Large intestine (tissue), 3 donors: ENCODE results near the gene ZNF584. TPM values are rescaled to one million over a fixed set of nuclear protein-coding genes. Genes with fewer than 3 reads are reported as not detected.
A peak's percentile ranks its signal among the peaks of the same experiment; 100 is the strongest.

Experiments used
- DNase-seq, 2 donors: peaks; one replicate each; pipeline versions ENCODE4 v3.0.0 to v3.0.0-alpha.2; 2013
- H3K27ac ChIP-seq: one replicate; pipeline ENCODE4 v1.5.1; 2013; ENCODE audit warnings: low read length
- H3K27me3 ChIP-seq: 2 replicates; pipeline ENCODE4 v1.6.1; 2013; ENCODE audit warnings: low read length; ENCODE audit not compliant: control insufficient read depth, insufficient read depth
- H3K36me3 ChIP-seq: 2 replicates; pipeline ENCODE4 v1.6.1; 2013; ENCODE audit warnings: low read length; ENCODE audit not compliant: control insufficient read depth, insufficient read depth
- H3K4me1 ChIP-seq: one replicate; pipeline ENCODE4 v1.6.1; 2013; ENCODE audit warnings: low read length; ENCODE audit not compliant: control insufficient read depth, insufficient read depth
- H3K4me3 ChIP-seq: one replicate; pipeline ENCODE4 v1.5.1; 2013; ENCODE audit warnings: low read length
- H3K9me3 ChIP-seq: one replicate; pipeline ENCODE4 v1.6.1; 2013; ENCODE audit warnings: mild to moderate bottlenecking, low read depth, low read length, moderate library complexity; ENCODE audit not compliant: control insufficient read depth
- WGBS: methylation state at CpG from one replicate; pipeline ENCODE4 v1.1.5; 2013; ENCODE audit warnings: low lambda C conversion rate; ENCODE audit not compliant: insufficient coverage; 5-methylcytosine and 5-hydroxymethylcytosine counted together
- polyA plus RNA-seq: library from polyadenylated mRNA; unstranded; fragments of 120-200 nt; gene quantifications from one replicate; pipeline ENCODE4 v1.2.1, GENCODE V29; 2013

ZNF584 gene
- polyA plus RNA-seq, 1 donor, result 7.1 TPM

DNA sequence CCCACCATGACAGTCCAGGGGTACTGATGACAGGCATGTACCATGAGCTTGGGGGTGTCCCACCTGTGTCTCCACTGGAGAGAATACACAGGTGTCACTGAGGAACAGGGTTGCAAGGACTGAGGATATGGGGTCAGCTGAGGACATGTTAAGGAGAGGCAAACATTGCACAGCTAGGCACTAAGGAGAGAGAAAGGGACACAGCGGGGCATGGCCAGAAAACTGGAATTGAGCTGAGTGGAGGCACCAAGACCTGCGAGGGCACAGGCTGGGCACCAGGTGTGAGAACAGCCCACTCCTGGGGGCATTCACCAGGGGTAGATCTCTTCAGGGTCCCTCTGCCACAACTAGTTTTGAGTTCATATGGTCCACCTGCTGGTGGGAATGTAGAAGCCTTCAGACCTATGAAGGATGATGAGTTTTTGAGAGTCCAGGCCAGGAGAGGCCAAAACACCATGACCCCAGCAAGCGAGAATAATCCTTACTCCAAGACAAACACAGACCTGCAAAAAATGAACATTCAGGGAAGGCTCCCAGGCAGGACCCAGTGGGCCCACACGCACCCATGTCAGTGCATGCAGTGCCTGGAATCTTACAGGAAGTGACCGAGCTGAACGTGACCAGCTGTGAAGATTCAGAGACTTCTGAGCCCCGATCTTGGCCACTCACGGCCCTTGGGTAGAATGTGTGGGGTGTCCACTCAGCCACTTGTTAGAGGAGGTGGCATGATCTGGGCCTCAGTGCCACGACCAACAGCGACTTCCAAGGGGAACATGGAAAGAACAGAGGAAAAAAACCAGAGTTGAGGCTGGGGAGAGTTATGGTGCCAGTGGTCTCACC lies 1.4 kb upstream of the ZNF584 start:
- Histone ChIP-seq H3K27ac (no peak overlapping the region), H3K4me1 (peaks cover 6% of the 10 kb centered on the region), H3K36me3 (no peaks in the 10 kb centered on the region), H3K27me3 (no peaks in the 10 kb centered on the region), H3K4me3 (peak overlapping the region; percentile 98), H3K9me3 (peaks cover 4% of the 10 kb centered on the region)
- DNase-seq, result peak in 1 of 2 donors; percentile 26
- no CpG with 5 or more reads among the region's 10 CpGs for WGBS

DNA sequence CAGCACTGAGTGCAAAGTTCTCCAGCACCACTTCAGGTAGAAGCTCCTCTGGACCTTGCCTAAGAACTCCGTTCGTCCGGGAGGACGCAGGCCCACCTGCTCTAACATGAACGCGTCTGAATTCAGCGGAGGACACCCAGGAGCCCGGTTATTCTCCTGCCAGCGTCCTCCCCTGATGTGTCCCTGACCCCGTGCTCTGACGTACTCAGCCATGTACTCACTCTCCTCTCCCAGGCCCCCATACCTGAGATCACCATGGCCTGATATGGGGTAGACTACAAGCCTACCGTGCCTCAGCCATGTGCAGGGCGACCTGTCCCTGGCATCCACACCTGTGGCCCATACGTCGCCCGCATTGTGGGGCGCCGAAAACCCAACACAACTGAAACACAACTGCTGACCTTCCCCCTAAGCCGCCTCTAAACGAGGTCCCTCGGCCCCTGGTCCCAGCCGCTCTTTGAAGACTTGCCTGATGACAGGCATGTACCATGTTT lies 744 bp upstream of the ZNF584 start:
- Histone ChIP-seq H3K36me3 (no peaks in the 10 kb centered on the region), H3K27ac (peak overlapping the region; percentile 86), H3K4me1 (peaks cover 4% of the 10 kb centered on the region), H3K9me3 (peaks cover 4% of the 10 kb centered on the region), H3K27me3 (no peaks in the 10 kb centered on the region), H3K4me3 (peak overlapping the region; percentile 98)
- peak in 1 of 2 donors; percentile 57 for DNase-seq
- WGBS, result no CpG with 5 or more reads among the region's 22 CpGs

DNA sequence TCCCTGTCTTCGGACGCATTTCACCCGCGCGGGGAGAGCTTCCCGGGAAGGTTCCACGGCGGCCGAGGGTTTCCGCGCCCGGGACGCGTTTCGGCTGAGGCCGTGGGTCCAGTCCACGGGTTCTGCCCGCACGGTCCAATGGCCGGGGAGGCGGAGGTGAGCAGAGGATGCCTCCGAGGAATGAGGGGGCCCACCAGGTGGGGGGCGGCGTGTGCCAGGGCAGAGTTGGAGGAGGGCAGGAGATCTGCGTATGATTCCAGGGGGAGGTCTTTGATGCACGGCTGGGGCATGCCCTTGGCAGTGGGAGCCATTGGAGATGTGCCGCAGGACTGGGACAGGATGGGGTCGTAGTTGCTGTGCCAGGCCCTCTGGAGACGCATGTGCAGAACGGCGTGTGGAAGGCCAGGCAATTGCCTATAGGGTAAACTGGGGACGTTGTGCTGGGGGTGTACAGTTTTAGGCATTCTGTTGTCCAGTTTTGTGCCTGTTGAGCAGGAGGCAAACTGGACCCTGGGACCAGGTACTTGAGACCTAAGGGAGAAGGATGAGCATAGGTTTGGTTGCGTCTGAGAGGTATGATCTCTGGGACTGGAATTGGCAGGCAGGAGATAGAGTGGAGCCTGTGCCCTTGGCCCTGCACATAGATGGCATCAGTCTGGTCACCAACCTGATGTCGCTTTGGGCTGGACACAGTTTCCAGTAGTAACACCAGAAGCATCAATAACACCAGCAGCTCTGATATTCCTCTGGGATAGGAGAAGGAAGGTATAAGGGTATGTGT lies 751 bp downstream of the ZNF584 start:
- no peaks in the 10 kb centered on the region for H3K27me3 ChIP-seq
- H3K27ac ChIP-seq, result peak overlapping the region; percentile 86
- no CpG with 5 or more reads among the region's 34 CpGs for WGBS
- DNase-seq, result no peak
- H3K9me3 ChIP-seq, result peaks cover 4% of the 10 kb centered on the region
- H3K4me1 ChIP-seq, result no peaks in the 10 kb centered on the region
- peak overlapping the region; percentile 98 for H3K4me3 ChIP-seq
- H3K36me3 ChIP-seq, result no peaks in the 10 kb centered on the region

GRCh38 chr19:58416604-58417003 lies 8.2 kb downstream of the ZNF584 start:
- peaks cover 38% of the 10 kb centered on the region for H3K36me3 ChIP-seq
- peaks cover 5% of the 10 kb centered on the region for H3K9me3 ChIP-seq
- WGBS, result no CpG with 5 or more reads among the region's 5 CpGs
- no peaks in the 10 kb centered on the region for H3K4me1 ChIP-seq
- no peaks in the 10 kb centered on the region for H3K27me3 ChIP-seq
- no peak overlapping the region for H3K4me3 ChIP-seq
- DNase-seq, result no peak
- no peak overlapping the region for H3K27ac ChIP-seq

- no peak for DNase-seq
- H3K4me3 ChIP-seq, result no peak overlapping the region
- no CpG with 5 or more reads among the region's 7 CpGs for whole genome bisulfite sequencing
- no peaks in the 10 kb centered on the region for H3K4me1 ChIP-seq
- no peak overlapping the region for H3K27ac ChIP-seq
- H3K9me3 ChIP-seq, result peaks cover 5% of the 10 kb centered on the region
- no peaks in the 10 kb centered on the region for H3K27me3 ChIP-seq
- peaks cover 38% of the 10 kb centered on the region for H3K36me3 ChIP-seq
These were observed 8.6 kb downstream of the ZNF584 start for GRCh38 chr19:58417071-58417470.

- Histone ChIP-seq H3K27me3 (no peaks in the 10 kb centered on the region), H3K9me3 (peaks cover 52% of the 10 kb centered on the region), H3K27ac (no peak overlapping the region), H3K4me3 (no peak overlapping the region), H3K4me1 (no peaks in the 10 kb centered on the region), H3K36me3 (peaks cover 16% of the 10 kb centered on the region)
- WGBS, result no CpG with 5 or more reads among the region's 1 CpG
- no peak for DNase-seq
These were observed 20.2 kb downstream of the ZNF584 start for GRCh38 chr19:58428617-58429016.

DNA sequence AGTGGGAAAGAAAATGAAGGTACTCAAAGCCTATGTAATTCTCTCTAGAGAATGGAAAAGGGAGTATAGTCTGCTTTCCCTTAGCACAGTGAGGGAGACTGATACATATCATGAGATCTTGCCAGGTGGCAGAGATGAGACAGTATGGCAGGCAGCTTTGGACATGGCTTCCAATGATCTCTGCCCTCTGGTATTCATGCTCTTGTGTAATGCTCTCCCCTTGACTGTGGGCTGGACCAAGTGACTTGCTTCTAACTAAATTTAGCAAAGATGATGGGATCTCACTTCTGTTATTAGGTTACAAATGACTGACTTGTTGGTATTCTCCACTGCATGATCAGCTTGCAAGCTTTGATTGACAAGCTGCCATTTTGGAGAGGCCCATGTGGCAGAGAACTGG lies 21.3 kb downstream of the ZNF584 start:
- no peak for DNase-seq
- Histone ChIP-seq H3K27ac (no peak overlapping the region), H3K4me3 (no peak overlapping the region), H3K27me3 (no peaks in the 10 kb centered on the region), H3K36me3 (peaks cover 28% of the 10 kb centered on the region), H3K4me1 (no peaks in the 10 kb centered on the region), H3K9me3 (peaks cover 60% of the 10 kb centered on the region)

- peaks cover 78% of the 10 kb centered on the region for H3K9me3 ChIP-seq
- H3K4me1 ChIP-seq, result peaks cover 2% of the 10 kb centered on the region
- DNase-seq, result no peak
- H3K4me3 ChIP-seq, result no peak overlapping the region
- H3K36me3 ChIP-seq, result peaks cover 53% of the 10 kb centered on the region
- no peaks in the 10 kb centered on the region for H3K27me3 ChIP-seq
- no CpG with 5 or more reads among the region's 2 CpGs for WGBS
- no peak overlapping the region for H3K27ac ChIP-seq
These were observed 25.8 kb downstream of the ZNF584 start for GRCh38 chr19:58434217-58434616.

- DNase-seq, result peak; percentile 100
- Histone ChIP-seq H3K9me3 (peaks cover 46% of the 10 kb centered on the region), H3K4me1 (peaks cover 9% of the 10 kb centered on the region), H3K4me3 (peak within 1 kb of the TSS; percentile 57), H3K27me3 (peaks cover 5% of the 10 kb centered on the region), H3K36me3 (peaks cover 24% of the 10 kb centered on the region), H3K27ac (peak within 1 kb of the TSS; percentile 43)
- WGBS, result no CpG with 5 or more reads among the region's 59 CpGs
These were observed 31.4 kb downstream of the ZNF584 start, which contains the start of gene ZNF132 for GRCh38 chr19:58439576-58440554. ZNF132 (minus strand) TSS chr19:58440153; CDS start chr19:58439821, 332 bp downstream.
